ENCODE measurements around the gene BTBD6.

BTBD6 gene

GRCh38 chr14:105257464-105257863, 9.1 kb downstream of the BTBD6 start:
- Histone ChIP-seq H3K79me2 (ENCODE audit: insufficient read depth, low read length) (no peaks in the 10 kb centered on the region), H3K36me3 (ENCODE audit: low read length) (no peaks in the 10 kb centered on the region), H3K9ac (ENCODE audit: low read length) (no peak overlapping the region), H2AFZ (ENCODE audit: low read depth, low read length, severe bottlenecking) (no peak overlapping the region), H3K9me2 (replicated peaks; ENCODE audit: insufficient read depth, low read length) (no peaks in the 10 kb centered on the region), H3K4me2 (ENCODE audit: low read depth, low read length, poor library complexity, severe bottlenecking) (no peak overlapping the region), H3K4me3 (ENCODE audit: insufficient read depth, low read length, poor library complexity, severe bottlenecking) (no peak overlapping the region), H4K20me1 (ENCODE audit: low read depth, low read length) (no peaks in the 10 kb centered on the region), H3K27me3 (ENCODE audit: low read length) (no peaks in the 10 kb centered on the region), H3K9me3 (ENCODE audit: insufficient read depth, low read length) (no peaks in the 10 kb centered on the region), H3K27ac (ENCODE audit: low read depth, low read length) (no peak overlapping the region), H3F3A (ENCODE audit: insufficient read depth) (no peaks in the 10 kb centered on the region)
- TF ChIP-seq, protein P1, sequence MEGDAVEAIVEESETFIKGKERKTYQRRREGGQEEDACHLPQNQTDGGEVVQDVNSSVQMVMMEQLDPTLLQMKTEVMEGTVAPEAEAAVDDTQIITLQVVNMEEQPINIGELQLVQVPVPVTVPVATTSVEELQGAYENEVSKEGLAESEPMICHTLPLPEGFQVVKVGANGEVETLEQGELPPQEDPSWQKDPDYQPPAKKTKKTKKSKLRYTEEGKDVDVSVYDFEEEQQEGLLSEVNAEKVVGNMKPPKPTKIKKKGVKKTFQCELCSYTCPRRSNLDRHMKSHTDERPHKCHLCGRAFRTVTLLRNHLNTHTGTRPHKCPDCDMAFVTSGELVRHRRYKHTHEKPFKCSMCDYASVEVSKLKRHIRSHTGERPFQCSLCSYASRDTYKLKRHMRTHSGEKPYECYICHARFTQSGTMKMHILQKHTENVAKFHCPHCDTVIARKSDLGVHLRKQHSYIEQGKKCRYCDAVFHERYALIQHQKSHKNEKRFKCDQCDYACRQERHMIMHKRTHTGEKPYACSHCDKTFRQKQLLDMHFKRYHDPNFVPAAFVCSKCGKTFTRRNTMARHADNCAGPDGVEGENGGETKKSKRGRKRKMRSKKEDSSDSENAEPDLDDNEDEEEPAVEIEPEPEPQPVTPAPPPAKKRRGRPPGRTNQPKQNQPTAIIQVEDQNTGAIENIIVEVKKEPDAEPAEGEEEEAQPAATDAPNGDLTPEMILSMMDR (IDR thresholded peaks at IDR 0.05; ENCODE audit: insufficient read depth, low read length, poor library complexity, severe bottlenecking) = no peak
- no peak for TF ChIP-seq EZH2phosphoT487 (conservative IDR thresholded peaks at IDR 0.05; ENCODE audit: low read length)

DNA sequence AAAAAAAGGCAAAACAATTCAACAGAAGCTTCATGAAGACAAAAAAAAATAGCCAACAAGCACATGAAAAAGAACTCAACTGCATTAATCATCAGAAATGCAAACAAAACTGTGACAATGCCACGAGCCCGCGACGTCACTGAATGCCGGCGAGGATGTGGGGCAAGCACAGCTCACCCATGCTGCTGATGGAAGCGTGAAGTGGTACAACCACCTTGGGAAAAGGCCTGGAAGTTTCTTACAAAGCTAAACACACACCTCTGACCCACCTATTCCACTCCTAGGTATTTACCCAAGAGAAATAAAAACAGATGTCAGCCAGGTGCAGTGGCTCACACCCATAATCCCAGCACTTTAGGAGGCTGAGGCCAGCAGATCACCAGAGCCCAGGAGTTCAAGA, 10.5 kb downstream of the BTBD6 start:
- Histone ChIP-seq H3K4me2 (ENCODE audit: low read depth, low read length, poor library complexity, severe bottlenecking) (no peak overlapping the region), H3K9ac (ENCODE audit: low read length) (no peak overlapping the region), H3K36me3 (ENCODE audit: low read length) (no peaks in the 10 kb centered on the region), H3K9me3 (ENCODE audit: insufficient read depth, low read length) (no peaks in the 10 kb centered on the region), H3K27ac (ENCODE audit: low read depth, low read length) (no peak overlapping the region), H4K20me1 (ENCODE audit: low read depth, low read length) (no peaks in the 10 kb centered on the region), H3K27me3 (ENCODE audit: low read length) (no peaks in the 10 kb centered on the region), H2AFZ (ENCODE audit: low read depth, low read length, severe bottlenecking) (no peak overlapping the region), H3K9me2 (replicated peaks; ENCODE audit: insufficient read depth, low read length) (no peaks in the 10 kb centered on the region), H3F3A (ENCODE audit: insufficient read depth) (no peaks in the 10 kb centered on the region), H3K4me3 (ENCODE audit: insufficient read depth, low read length, poor library complexity, severe bottlenecking) (no peak overlapping the region), H3K79me2 (ENCODE audit: insufficient read depth, low read length) (no peaks in the 10 kb centered on the region)
- TF ChIP-seq, protein P1 (IDR thresholded peaks at IDR 0.05; ENCODE audit: insufficient read depth, low read length, poor library complexity, severe bottlenecking) = no peak
- no peak for TF ChIP-seq EZH2phosphoT487 (conservative IDR thresholded peaks at IDR 0.05; ENCODE audit: low read length)

DNA sequence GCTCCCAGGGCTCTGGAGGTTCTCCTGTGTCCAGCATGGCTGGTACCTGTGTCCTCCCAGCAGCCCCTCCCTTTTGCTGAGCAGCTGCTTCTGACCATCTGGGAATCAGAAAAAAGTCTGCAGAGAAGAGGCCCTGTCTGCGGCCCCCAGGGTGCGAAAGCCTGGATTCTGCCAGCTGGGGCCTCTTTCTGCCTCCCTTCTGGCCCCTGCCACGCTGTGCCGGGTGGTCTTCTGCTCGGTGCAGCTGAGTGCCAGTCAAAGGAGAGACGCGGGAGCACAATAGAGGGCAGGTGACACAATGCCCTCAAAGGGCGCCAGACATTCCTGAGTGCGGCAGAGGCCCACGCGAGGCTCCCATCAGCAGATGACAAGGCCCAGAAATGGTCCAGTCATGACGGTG, 12.6 kb downstream of the BTBD6 start:
- Histone ChIP-seq H3K27me3 (ENCODE audit: low read length) (no peaks in the 10 kb centered on the region), H4K20me1 (ENCODE audit: low read depth, low read length) (no peaks in the 10 kb centered on the region), H3K9me3 (ENCODE audit: insufficient read depth, low read length) (no peaks in the 10 kb centered on the region), H3K79me2 (ENCODE audit: insufficient read depth, low read length) (no peaks in the 10 kb centered on the region), H2AFZ (ENCODE audit: low read depth, low read length, severe bottlenecking) (no peak overlapping the region), H3K9ac (ENCODE audit: low read length) (no peak overlapping the region), H3K4me2 (ENCODE audit: low read depth, low read length, poor library complexity, severe bottlenecking) (no peak overlapping the region), H3F3A (ENCODE audit: insufficient read depth) (no peaks in the 10 kb centered on the region), H3K9me2 (replicated peaks; ENCODE audit: insufficient read depth, low read length) (no peaks in the 10 kb centered on the region), H3K27ac (ENCODE audit: low read depth, low read length) (no peak overlapping the region), H3K36me3 (ENCODE audit: low read length) (no peaks in the 10 kb centered on the region), H3K4me3 (ENCODE audit: insufficient read depth, low read length, poor library complexity, severe bottlenecking) (no peak overlapping the region)
- TF ChIP-seq EZH2phosphoT487 (conservative IDR thresholded peaks at IDR 0.05; ENCODE audit: low read length) = no peak
- TF ChIP-seq, protein P1 (IDR thresholded peaks at IDR 0.05; ENCODE audit: insufficient read depth, low read length, poor library complexity, severe bottlenecking) = no peak

All from SU-DHL-6 (cell line).